ENCODE data around the gene NOP53. TPM values are rescaled to one million over a fixed set of nuclear protein-coding genes. Genes with fewer than 3 reads are reported as not detected.
"Not testable (repeated sequence)": the region's sequence is repeated elsewhere in the genome, so short reads cannot be mapped to it uniquely, and the experiment has no call there.

The NOP53 gene
- total and polyA plus RNA-seq, 7 donors: 96.3 to 268 (median 166) TPM

- 7 to 25% (median 9%) methylated on average over 7 of the region's 7 CpGs for WGBS, 3 donors
- H3K4me3 ChIP-seq: peak overlapping the region; percentile 33
- intact Hi-C loops (cut with DNase I): loop anchor here in 1 of 2 donors (1.0 kb wide), 1 partner anchor 20 kb away; no protein-coding TSS in a partner anchor
- H3K4me1 ChIP-seq: peaks cover 8% of the 10 kb centered on the region
- peaks cover 0 to 15% (median 2%) of the 10 kb centered on the region in 3 donors for H3K27me3 ChIP-seq (ENCODE audit: insufficient read depth in 3 of 3, low read length in 2 of 3)
- ATAC-seq (peak in 3 of 4 donors; percentile 31 to 49 (median 36)), DNase-seq (peak; percentile 69 to 82)
- H3K27ac ChIP-seq: peak overlapping the region; percentile 19
- peaks cover 0 to 11% of the 10 kb centered on the region in 2 donors for H3K36me3 ChIP-seq (ENCODE audit: insufficient read depth in 1 of 2, low read depth in 1 of 2)
- no peaks in the 10 kb centered on the region for H3K9me3 ChIP-seq
- TF ChIP-seq CTCF (IDR thresholded peaks at IDR 0.05): no peak
Measured at GRCh38 chr19:47723581-47723940, 21.8 kb upstream of the NOP53 start.

GRCh38 chr19:47725759-47726401 lies 19.5 kb upstream of the NOP53 start:
- DNase-seq (no peak), ATAC-seq (no peak)
- intact Hi-C loops (cut with DNase I): no loop called here
- TF ChIP-seq CTCF (IDR thresholded peaks at IDR 0.05): no peak
- Histone ChIP-seq H3K4me3 (no peak overlapping the region), H3K36me3 (ENCODE audit: insufficient read depth in 1 of 2, low read depth in 1 of 2) (peaks cover 0 to 11% of the 10 kb centered on the region in 2 donors), H3K9me3 (no peaks in the 10 kb centered on the region), H3K4me1 (peaks cover 11% of the 10 kb centered on the region), H3K27me3 (ENCODE audit: insufficient read depth in 3 of 3, low read length in 2 of 3) (peaks cover 0 to 13% (median 2%) of the 10 kb centered on the region in 3 donors), H3K27ac (no peak overlapping the region)
- WGBS, 3 donors: 85 to 91% (median 89%) methylated on average over 47 to 48 of the region's 48 CpGs

GRCh38 chr19:47726467-47726866 lies 18.9 kb upstream of the NOP53 start:
- no peak for ATAC-seq
- Histone ChIP-seq H3K36me3 (ENCODE audit: insufficient read depth in 1 of 2, low read depth in 1 of 2) (peaks cover 0 to 11% of the 10 kb centered on the region in 2 donors), H3K9me3 (no peaks in the 10 kb centered on the region), H3K27me3 (ENCODE audit: insufficient read depth in 3 of 3, low read length in 2 of 3) (peaks cover 0 to 14% (median 2%) of the 10 kb centered on the region in 3 donors), H3K27ac (no peak overlapping the region), H3K4me3 (no peak overlapping the region), H3K4me1 (peaks cover 11% of the 10 kb centered on the region)
- intact Hi-C loops (cut with DNase I): no loop called here
- 69 to 75% (median 71%) methylated on average over 4 of the region's 4 CpGs for WGBS, 3 donors
- TF ChIP-seq CTCF (IDR thresholded peaks at IDR 0.05): no peak
- no peak for DNase-seq

GRCh38 chr19:47728295-47728694 lies 17.1 kb upstream of the NOP53 start:
- peaks cover 0 to 11% (median 0%) of the 10 kb centered on the region in 3 donors for H3K27me3 ChIP-seq (ENCODE audit: insufficient read depth in 3 of 3, low read length in 2 of 3)
- H3K27ac ChIP-seq; H3K9me3 ChIP-seq; H3K4me3 ChIP-seq; ATAC-seq; intact Hi-C loops (cut with DNase I); DNase-seq: not testable (repeated sequence)
- WGBS, 3 donors: 84 to 92% (median 85%) methylated on average over 4 of the region's 4 CpGs
- H3K4me1 ChIP-seq: peaks cover 11% of the 10 kb centered on the region
- peaks cover 0 to 11% of the 10 kb centered on the region in 2 donors for H3K36me3 ChIP-seq (ENCODE audit: insufficient read depth in 1 of 2, low read depth in 1 of 2)

GRCh38 chr19:47729468-47729798 lies 15.9 kb upstream of the NOP53 start:
- DNase-seq (peak; percentile 64 to 79), ATAC-seq (peak; percentile 52 to 80 (median 70))
- Histone ChIP-seq H3K36me3 (ENCODE audit: insufficient read depth in 1 of 2, low read depth in 1 of 2) (peaks cover 0 to 11% of the 10 kb centered on the region in 2 donors), H3K9me3 (no peaks in the 10 kb centered on the region), H3K4me1 (peaks cover 11% of the 10 kb centered on the region), H3K4me3 (peak overlapping the region; percentile 21), H3K27me3 (ENCODE audit: insufficient read depth in 3 of 3, low read length in 2 of 3) (peaks cover 0 to 11% (median 0%) of the 10 kb centered on the region in 3 donors), H3K27ac (peak overlapping the region; percentile 51)
- no peak for TF ChIP-seq CTCF (IDR thresholded peaks at IDR 0.05)
- intact Hi-C loops (cut with DNase I): no loop called here
- 32 to 43% (median 34%) methylated on average over 9 of the region's 9 CpGs for WGBS, 3 donors
